Left ventricle myocardium inferior (tissue), 1 donor: Measurements from ENCODE around the gene ABTB1. TPM values are rescaled to one million over a fixed set of nuclear protein-coding genes. Genes with fewer than 3 reads are reported as not detected.
"Not testable (repeated sequence)": the region's sequence is repeated elsewhere in the genome, so short reads cannot be mapped to it uniquely, and the experiment has no call there.

Experiments
- DNase-seq: peaks from one replicate; pipeline ENCODE4 v3.0.0-alpha.2; 2020
- H3K27ac ChIP-seq: fragments of 200-600 bp; replicated peaks from 2 replicates; pipeline ENCODE4 v1.8.0; 2021
- H3K27me3 ChIP-seq: fragments of 200-600 bp; 2 replicates; pipeline ENCODE4 v1.8.0; 2021; ENCODE audit warnings: low read depth
- H3K36me3 ChIP-seq: fragments of 200-600 bp; 2 replicates; pipeline ENCODE4 v1.8.0; 2021
- H3K4me1 ChIP-seq: fragments of 200-600 bp; 2 replicates; pipeline ENCODE4 v1.8.0; 2021
- H3K4me3 ChIP-seq: fragments of 200-600 bp; 2 replicates; pipeline ENCODE4 v1.8.0; 2021; ENCODE audit warnings: mild to moderate bottlenecking, moderate library complexity
- H3K9me3 ChIP-seq: fragments of 200-600 bp; replicated peaks from 2 replicates; pipeline ENCODE4 v1.8.0; 2021
- intact Hi-C: fragments of 100-400 bp; cut with micrococcal nuclease; formaldehyde crosslinking; loops from one replicate; pipeline ENCODE4 v1.11.0; 2022
- total RNA-seq: library from RNA; stranded (reverse); fragmentation: NEBNext Ultra II Directional; extraction: Animal tissue kit (Norgen Biotek cat#: 25700); gene quantifications from one replicate; pipeline ENCODE4 v1.2.1, GENCODE V29; 2021
- TF ChIP-seq, protein P1 (sequence below): fragments of 200-600 bp; IDR thresholded peaks from 2 replicates; pipeline ENCODE4 v1.8.0; 2021; ENCODE audit warnings: antibody characterized with exemption, mild to moderate bottlenecking, borderline replicate concordance
- donor health status: DM: no; HTN: yes; CAD: no; lungs with severe emphysema.

Gene ABTB1
- total RNA-seq, 1 donor from 2014 or later, result 29.9 TPM

DNA sequence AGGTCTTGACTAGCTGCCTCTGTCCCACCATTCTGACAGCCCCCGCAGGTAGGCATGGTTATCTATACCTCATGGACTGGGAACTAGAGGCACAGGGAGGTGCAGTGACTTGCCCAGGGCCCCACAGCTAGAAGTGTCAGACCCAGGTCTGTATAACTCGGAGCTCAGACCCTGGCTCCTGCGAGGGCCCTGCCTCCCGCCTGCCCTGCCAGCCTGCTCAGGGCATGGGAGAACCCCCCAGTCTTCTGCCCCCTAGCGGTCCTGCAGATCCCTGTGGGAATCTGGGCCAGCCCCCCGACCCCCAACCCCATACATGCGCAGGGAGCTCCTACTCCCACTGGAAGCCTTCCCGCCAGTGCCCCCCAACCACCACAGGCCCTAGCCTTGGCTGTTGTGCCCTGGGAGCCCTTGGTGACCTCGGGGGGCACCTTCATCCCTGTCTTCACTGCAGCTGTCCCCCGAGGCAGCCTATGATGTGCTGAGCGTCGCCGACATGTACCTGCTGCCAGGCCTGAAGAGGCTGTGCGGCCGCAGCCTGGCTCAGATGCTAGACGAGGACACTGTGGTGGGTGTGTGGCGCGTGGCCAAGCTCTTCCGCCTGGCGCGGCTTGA is 6.9 kb downstream of the ABTB1 start:
- Histone ChIP-seq H3K27me3 (no peaks in the 10 kb centered on the region), H3K27ac (no peak overlapping the region), H3K36me3 (peaks cover 47% of the 10 kb centered on the region), H3K4me3 (no peak overlapping the region), H3K4me1 (peaks cover 39% of the 10 kb centered on the region), H3K9me3 (no peaks in the 10 kb centered on the region)
- TF ChIP-seq, protein P1, sequence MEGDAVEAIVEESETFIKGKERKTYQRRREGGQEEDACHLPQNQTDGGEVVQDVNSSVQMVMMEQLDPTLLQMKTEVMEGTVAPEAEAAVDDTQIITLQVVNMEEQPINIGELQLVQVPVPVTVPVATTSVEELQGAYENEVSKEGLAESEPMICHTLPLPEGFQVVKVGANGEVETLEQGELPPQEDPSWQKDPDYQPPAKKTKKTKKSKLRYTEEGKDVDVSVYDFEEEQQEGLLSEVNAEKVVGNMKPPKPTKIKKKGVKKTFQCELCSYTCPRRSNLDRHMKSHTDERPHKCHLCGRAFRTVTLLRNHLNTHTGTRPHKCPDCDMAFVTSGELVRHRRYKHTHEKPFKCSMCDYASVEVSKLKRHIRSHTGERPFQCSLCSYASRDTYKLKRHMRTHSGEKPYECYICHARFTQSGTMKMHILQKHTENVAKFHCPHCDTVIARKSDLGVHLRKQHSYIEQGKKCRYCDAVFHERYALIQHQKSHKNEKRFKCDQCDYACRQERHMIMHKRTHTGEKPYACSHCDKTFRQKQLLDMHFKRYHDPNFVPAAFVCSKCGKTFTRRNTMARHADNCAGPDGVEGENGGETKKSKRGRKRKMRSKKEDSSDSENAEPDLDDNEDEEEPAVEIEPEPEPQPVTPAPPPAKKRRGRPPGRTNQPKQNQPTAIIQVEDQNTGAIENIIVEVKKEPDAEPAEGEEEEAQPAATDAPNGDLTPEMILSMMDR, result no peak
- intact Hi-C loops, result no loop called here
- peak; percentile 9 for DNase-seq

DNA sequence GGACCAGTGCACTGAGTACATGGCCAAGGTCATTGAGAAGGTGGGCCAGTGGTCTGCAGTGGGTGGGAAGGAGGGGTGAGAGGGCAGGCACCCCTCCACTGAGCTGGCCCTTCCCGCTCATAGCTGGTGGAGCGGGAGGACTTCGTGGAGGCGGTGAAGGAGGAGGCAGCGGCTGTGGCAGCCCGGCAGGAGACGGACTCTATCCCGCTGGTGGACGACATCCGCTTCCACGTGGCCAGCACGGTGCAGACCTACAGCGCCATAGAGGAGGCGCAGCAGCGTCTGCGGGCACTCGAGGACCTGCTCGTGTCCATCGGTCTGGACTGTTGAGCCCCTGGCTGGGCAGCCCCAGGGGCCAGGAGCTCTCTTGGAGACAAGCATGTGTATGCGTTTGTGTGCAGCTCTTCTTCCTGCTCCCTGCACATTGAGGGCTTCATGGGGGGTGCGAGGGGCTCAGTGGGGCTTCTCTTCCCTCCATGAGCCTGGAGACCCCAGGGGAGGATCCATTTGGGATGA is 7.5 kb downstream of the ABTB1 start:
- Histone ChIP-seq H3K4me3 (no peak overlapping the region), H3K27me3 (no peaks in the 10 kb centered on the region), H3K27ac (no peak overlapping the region), H3K36me3 (peaks cover 43% of the 10 kb centered on the region), H3K9me3 (no peaks in the 10 kb centered on the region), H3K4me1 (peaks cover 33% of the 10 kb centered on the region)
- DNase-seq, result peak; percentile 12
- intact Hi-C loops, result no loop called here
- TF ChIP-seq, protein P1, result no peak

DNA sequence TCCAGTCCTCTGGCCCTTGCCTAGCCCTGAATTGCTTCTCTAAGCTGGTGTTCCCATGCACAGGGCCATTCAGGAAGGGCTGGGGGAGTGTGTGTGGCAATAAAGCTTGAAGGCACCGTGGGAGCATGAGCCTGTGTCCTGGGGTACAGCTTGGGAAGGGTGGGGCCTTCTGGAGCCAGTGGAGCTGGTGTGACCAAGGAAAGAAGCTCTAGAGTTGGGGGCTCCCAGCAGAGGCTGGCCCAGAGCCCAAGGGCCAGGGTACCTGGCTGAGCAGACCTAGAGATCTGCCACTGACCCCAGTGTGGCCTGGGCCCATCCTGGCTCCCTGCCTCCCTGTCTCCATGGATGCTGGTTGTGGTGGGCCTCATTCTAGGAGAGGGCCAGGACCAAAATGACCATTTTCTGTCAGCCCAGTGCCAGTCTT is 8.1 kb downstream of the ABTB1 start:
- intact Hi-C loops, result no loop called here
- no peak overlapping the region for H3K27ac ChIP-seq
- DNase-seq, result peak; percentile 2
- H3K4me1 ChIP-seq, result peaks cover 27% of the 10 kb centered on the region
- H3K9me3 ChIP-seq, result no peaks in the 10 kb centered on the region
- no peak overlapping the region for H3K4me3 ChIP-seq
- TF ChIP-seq, protein P1, result no peak
- no peaks in the 10 kb centered on the region for H3K27me3 ChIP-seq
- H3K36me3 ChIP-seq, result peaks cover 42% of the 10 kb centered on the region

DNA sequence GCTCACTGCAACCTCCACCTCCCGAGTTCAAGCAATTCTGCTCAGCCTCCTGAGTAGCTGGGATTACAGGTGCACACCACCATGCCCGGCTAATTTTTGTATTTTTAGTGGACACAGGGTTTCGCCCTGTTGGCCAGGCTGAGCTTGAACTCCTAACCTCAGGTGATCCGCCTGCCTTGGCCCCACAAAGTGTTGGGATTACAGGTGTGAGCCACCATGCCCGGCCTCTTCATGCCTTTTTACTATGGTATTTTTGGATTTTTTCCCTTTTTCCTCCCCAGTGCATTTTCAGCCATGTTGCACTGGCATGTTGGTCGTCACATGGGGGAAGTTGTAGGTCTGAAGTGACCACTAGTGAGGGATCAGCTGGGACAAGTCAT is 9.4 kb downstream of the ABTB1 start:
- intact Hi-C loops, H3K27ac ChIP-seq, H3K4me3 ChIP-seq, H3K27me3 ChIP-seq, DNase-seq, H3K9me3 ChIP-seq: not testable (repeated sequence)
- Histone ChIP-seq H3K4me1 (peaks cover 14% of the 10 kb centered on the region), H3K36me3 (peaks cover 29% of the 10 kb centered on the region)

DNA sequence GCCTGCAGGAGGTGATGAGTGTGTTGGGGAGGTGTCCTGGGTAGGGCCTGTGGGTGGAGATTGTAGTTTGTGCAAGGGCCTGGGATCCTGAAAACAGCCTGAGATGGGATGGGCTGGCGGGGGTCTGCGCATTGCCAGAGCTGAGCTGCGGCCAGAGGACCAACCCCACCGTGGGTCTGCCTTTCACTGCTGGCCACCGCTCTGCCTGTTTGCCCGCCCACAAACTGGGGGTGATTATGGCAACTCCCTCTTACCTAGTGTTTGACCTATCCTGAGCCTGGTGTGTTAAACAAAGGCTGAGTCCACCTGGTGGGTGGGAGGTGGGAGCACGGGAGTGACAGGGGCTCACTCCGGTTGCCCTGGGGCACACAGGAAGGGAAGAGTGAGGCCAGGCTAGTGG is 9.8 kb downstream of the ABTB1 start:
- peak; percentile 12 for DNase-seq
- Histone ChIP-seq H3K27me3 (no peaks in the 10 kb centered on the region), H3K9me3 (no peaks in the 10 kb centered on the region), H3K4me1 (peaks cover 12% of the 10 kb centered on the region), H3K36me3 (peaks cover 25% of the 10 kb centered on the region), H3K27ac (no peak overlapping the region), H3K4me3 (no peak overlapping the region)
- intact Hi-C loops, result no loop called here
- TF ChIP-seq, protein P1, result no peak

DNA sequence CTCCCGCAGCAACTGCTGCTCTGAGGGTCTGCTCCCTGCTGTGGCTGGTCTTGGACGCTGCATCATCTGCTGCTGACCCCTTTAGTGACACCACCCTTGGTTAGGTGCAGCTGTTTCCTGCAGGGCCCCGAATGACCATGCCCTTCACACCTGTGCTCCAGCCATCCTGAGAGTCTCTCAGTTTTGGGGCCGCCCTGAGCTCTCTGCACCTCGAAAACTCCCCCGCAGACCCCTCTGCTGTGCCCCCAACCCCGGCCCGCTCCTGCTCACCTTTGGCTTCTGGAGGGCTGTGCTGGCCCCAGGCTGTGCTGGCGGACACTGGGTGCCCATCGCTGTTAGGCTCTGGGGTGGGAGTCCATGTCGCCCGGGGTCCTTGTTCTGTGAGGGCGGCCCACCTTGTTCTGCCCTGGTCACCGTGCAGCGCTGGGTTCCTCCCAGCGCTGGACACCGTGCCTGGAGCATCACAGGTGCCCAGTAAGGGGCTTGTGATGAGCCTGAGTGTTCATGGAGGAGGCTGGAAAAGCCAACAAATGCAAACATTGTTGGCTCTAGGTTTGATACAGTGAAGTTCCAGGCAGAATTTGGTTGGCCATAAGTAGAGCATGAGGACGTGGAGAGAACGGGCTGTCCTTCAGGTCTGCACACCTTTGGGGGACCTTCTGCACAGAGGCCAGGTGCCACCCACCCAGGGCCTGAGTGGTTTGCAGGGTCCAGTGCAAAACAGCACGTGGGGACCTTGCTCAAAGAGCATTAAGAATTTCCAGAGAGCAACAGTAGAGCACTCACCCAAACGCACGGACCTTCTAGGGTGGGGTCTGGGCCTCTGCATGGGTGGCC is 12.3 kb downstream of the ABTB1 start:
- Histone ChIP-seq H3K27ac (peak overlapping the region; percentile 41), H3K4me3 (no peak overlapping the region), H3K27me3 (no peaks in the 10 kb centered on the region), H3K9me3 (no peaks in the 10 kb centered on the region), H3K4me1 (peaks cover 18% of the 10 kb centered on the region), H3K36me3 (peaks cover 5% of the 10 kb centered on the region)
- DNase-seq, result peak; percentile 13
- intact Hi-C loops, result no loop called here
- TF ChIP-seq, protein P1, result no peak
